ENCODE measurements around the gene TRNAU1AP. TPM values are rescaled to one million over a fixed set of nuclear protein-coding genes. Genes with fewer than 3 reads are reported as not detected.

Gene TRNAU1AP
- total and polyA plus RNA-seq, 2 of the 13 experiments (the other 11 are each of a cell fraction or from before 2014, with no cell fraction given) = 29.0 to 42.9 TPM

DNA sequence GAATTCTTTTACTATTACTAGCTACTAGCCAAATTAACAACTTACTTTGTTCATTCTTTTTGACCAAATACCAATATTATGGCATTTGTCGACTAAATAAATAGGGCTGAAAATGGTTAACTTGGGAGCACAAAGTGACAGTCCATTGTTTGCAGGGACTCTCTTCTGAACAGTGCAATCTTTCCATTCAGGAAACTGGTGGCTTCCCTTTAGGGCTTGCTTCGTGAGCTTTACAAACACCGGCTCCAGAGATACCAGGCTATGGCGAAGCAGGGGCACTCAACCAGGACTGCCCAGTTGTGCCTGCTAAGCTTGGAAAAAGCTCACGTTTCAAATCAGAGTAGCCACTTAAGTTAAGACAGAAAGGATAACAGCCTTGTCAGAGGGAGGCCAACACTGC is 51.5 kb downstream of the TRNAU1AP start:
- FAIRE-seq = no peak

More for the DNA sequence above, 51.5 kb downstream of the TRNAU1AP start:
- ChIA-PET CTCF (ENCODE audit: low intra/inter-chr PET ratio, low total read pairs) (interaction anchor here (2.6 kb wide), 1 partner anchor 87 kb away, joined by 27 read pairs; no protein-coding TSS in a partner anchor), POLR2A (interaction anchor here (0.6 kb wide), 1 partner anchor 23 kb away, joined by 3 read pairs; no protein-coding TSS in a partner anchor)
- no peak overlapping the region for H3K27ac ChIP-seq (ENCODE audit: extremely low read length, insufficient read depth, low read length)
- peaks cover 40% of the 10 kb centered on the region for H3K4me1 ChIP-seq (ENCODE audit: insufficient read depth, low read length)
- H3K9me3 ChIP-seq (ENCODE audit: low read length) = no peaks in the 10 kb centered on the region
- BruUV-seq (replicated peaks) = no TSS peak
- no peak overlapping the region for H3K4me2 ChIP-seq (ENCODE audit: low read depth, low read length)
- no peak overlapping the region for H3K4me3 ChIP-seq (replicated peaks in 1 of 3; ENCODE audit: insufficient read depth in 1 of 3, low read depth in 2 of 3, low read length in 3 of 3)
- H4K20me1 ChIP-seq (ENCODE audit: insufficient read depth, low read length) = no peaks in the 10 kb centered on the region
- no peaks in the 10 kb centered on the region for H3K79me2 ChIP-seq (ENCODE audit: insufficient read depth, low read length)
- no peak overlapping the region for H2AFZ ChIP-seq (ENCODE audit: low read length)
- in situ Hi-C loops (cut with HindIII; ENCODE audit: extremely low pct_ligation_motif_present, low pct_unique_long_range_greater_than_20kb) (loop anchor here (5.0 to 25.0 kb wide), 2 partner anchors 87 to 192 kb away; no protein-coding TSS in a partner anchor), intact Hi-C loops (cut with micrococcal nuclease; ENCODE audit: unreplicated experiment) (loop anchor here (5.0 kb wide), 1 partner anchor 247 kb away; no protein-coding TSS in a partner anchor)
- TF ChIP-seq ZNF317 (CRISPR knock-in tag; IDR thresholded peaks at IDR 0.05) (no peak), MBNL3 (CRISPR knock-in tag; conservative IDR thresholded peaks at IDR 0.05) (no peak), ZNF562 (CRISPR knock-in tag; IDR thresholded peaks at IDR 0.05; ENCODE audit: borderline replicate concordance) (no peak), ZBTB7B (CRISPR knock-in tag; IDR thresholded peaks at IDR 0.05) (no peak)
- TF ChIP-seq, protein P1, sequence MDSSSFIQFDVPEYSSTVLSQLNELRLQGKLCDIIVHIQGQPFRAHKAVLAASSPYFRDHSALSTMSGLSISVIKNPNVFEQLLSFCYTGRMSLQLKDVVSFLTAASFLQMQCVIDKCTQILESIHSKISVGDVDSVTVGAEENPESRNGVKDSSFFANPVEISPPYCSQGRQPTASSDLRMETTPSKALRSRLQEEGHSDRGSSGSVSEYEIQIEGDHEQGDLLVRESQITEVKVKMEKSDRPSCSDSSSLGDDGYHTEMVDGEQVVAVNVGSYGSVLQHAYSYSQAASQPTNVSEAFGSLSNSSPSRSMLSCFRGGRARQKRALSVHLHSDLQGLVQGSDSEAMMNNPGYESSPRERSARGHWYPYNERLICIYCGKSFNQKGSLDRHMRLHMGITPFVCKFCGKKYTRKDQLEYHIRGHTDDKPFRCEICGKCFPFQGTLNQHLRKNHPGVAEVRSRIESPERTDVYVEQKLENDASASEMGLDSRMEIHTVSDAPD (CRISPR knock-in tag; IDR thresholded peaks at IDR 0.05) = no peak
- TF ChIP-seq, protein P2, sequence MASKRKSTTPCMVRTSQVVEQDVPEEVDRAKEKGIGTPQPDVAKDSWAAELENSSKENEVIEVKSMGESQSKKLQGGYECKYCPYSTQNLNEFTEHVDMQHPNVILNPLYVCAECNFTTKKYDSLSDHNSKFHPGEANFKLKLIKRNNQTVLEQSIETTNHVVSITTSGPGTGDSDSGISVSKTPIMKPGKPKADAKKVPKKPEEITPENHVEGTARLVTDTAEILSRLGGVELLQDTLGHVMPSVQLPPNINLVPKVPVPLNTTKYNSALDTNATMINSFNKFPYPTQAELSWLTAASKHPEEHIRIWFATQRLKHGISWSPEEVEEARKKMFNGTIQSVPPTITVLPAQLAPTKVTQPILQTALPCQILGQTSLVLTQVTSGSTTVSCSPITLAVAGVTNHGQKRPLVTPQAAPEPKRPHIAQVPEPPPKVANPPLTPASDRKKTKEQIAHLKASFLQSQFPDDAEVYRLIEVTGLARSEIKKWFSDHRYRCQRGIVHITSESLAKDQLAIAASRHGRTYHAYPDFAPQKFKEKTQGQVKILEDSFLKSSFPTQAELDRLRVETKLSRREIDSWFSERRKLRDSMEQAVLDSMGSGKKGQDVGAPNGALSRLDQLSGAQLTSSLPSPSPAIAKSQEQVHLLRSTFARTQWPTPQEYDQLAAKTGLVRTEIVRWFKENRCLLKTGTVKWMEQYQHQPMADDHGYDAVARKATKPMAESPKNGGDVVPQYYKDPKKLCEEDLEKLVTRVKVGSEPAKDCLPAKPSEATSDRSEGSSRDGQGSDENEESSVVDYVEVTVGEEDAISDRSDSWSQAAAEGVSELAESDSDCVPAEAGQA (IDR thresholded peaks at IDR 0.05; ENCODE audit: low read depth) = no peak
- TF ChIP-seq, protein P2 (CRISPR knock-in tag; IDR thresholded peaks at IDR 0.05; ENCODE audit: borderline replicate concordance) = no peak
- ATAC-seq = no peak
- H3K9ac ChIP-seq (ENCODE audit: insufficient read depth, low read depth, low read length) = no peak overlapping the region
- peaks cover 0 to 4% of the 10 kb centered on the region in 2 experiments; a peak in 2 of 5 replicates for H3K36me3 ChIP-seq (replicated peaks in 1 of 2; ENCODE audit: control insufficient read depth in 1 of 2, insufficient read depth in 2 of 2, low read length in 2 of 2)
- WGBS (ENCODE audit: low lambda C conversion rate) = 83% methylated on average over 5 of the region's 5 CpGs
- no peaks in the 10 kb centered on the region for H3K27me3 ChIP-seq (ENCODE audit: control insufficient read depth in 1 of 2, insufficient read depth in 2 of 2, low read length in 2 of 2)
- no peak for DNase-seq (ENCODE audit: low spot score)
